Measurements from ENCODE around the gene BAIAP2. TPM values are rescaled to one million over a fixed set of nuclear protein-coding genes. Genes with fewer than 3 reads are reported as not detected.

The BAIAP2 gene
- total RNA-seq, 1 donor from 2014 or later: 14.4 TPM

GRCh38 chr17:81018044-81018802 is 16.7 kb upstream of the BAIAP2 start:
- no peak for DNase-seq (ENCODE audit: low spot score in 2 of 2)
- TF ChIP-seq CTCF (IDR thresholded peaks at IDR 0.05): no peak
- Histone ChIP-seq H3K4me3 (peak overlapping the region in 1 of 2 donors; percentile 37), H3K27ac (peak overlapping the region in 1 of 2 donors; percentile 14), H3K27me3 (no peaks in the 10 kb centered on the region), H3K36me3 (no peaks in the 10 kb centered on the region), H3K9me3 (no peaks in the 10 kb centered on the region), H3K4me1 (peaks cover 7 to 8% of the 10 kb centered on the region in 2 donors)
- intact Hi-C loops (cut with DNase I): no loop called here

GRCh38 chr17:81019563-81020442 is 15.1 kb upstream of the BAIAP2 start:
- DNase-seq (ENCODE audit: low spot score in 2 of 2): no peak

GRCh38 chr17:81020443-81020766 is 14.5 kb upstream of the BAIAP2 start:
- Histone ChIP-seq H3K9me3 (no peaks in the 10 kb centered on the region), H3K36me3 (no peaks in the 10 kb centered on the region), H3K27ac (no peak overlapping the region), H3K27me3 (no peaks in the 10 kb centered on the region), H3K4me3 (no peak overlapping the region), H3K4me1 (peaks cover 10 to 12% of the 10 kb centered on the region in 2 donors)
- DNase-seq (ENCODE audit: low spot score in 2 of 2): no peak
- intact Hi-C loops (cut with DNase I): no loop called here
- TF ChIP-seq CTCF (IDR thresholded peaks at IDR 0.05): no peak

More at GRCh38 chr17:81019563-81020442, 15.1 kb upstream of the BAIAP2 start:
- no peak overlapping the region for H3K4me3 ChIP-seq
- H3K27ac ChIP-seq: no peak overlapping the region
- no peaks in the 10 kb centered on the region for H3K9me3 ChIP-seq
- H3K4me1 ChIP-seq: peaks cover 7 to 8% of the 10 kb centered on the region in 2 donors
- intact Hi-C loops (cut with DNase I): no loop called here
- no peaks in the 10 kb centered on the region for H3K36me3 ChIP-seq
- no peaks in the 10 kb centered on the region for H3K27me3 ChIP-seq
- no peak for TF ChIP-seq CTCF (IDR thresholded peaks at IDR 0.05)

GRCh38 chr17:81020767-81021497 is 14.0 kb upstream of the BAIAP2 start:
- Histone ChIP-seq H3K9me3 (no peaks in the 10 kb centered on the region), H3K4me3 (no peak overlapping the region), H3K4me1 (peaks cover 11 to 12% of the 10 kb centered on the region in 2 donors), H3K27me3 (no peaks in the 10 kb centered on the region), H3K27ac (peak overlapping the region; percentile 5 to 42), H3K36me3 (no peaks in the 10 kb centered on the region)
- intact Hi-C loops (cut with DNase I): no loop called here
- no peak for DNase-seq (ENCODE audit: low spot score in 2 of 2)
- no peak for TF ChIP-seq CTCF (IDR thresholded peaks at IDR 0.05)

DNA sequence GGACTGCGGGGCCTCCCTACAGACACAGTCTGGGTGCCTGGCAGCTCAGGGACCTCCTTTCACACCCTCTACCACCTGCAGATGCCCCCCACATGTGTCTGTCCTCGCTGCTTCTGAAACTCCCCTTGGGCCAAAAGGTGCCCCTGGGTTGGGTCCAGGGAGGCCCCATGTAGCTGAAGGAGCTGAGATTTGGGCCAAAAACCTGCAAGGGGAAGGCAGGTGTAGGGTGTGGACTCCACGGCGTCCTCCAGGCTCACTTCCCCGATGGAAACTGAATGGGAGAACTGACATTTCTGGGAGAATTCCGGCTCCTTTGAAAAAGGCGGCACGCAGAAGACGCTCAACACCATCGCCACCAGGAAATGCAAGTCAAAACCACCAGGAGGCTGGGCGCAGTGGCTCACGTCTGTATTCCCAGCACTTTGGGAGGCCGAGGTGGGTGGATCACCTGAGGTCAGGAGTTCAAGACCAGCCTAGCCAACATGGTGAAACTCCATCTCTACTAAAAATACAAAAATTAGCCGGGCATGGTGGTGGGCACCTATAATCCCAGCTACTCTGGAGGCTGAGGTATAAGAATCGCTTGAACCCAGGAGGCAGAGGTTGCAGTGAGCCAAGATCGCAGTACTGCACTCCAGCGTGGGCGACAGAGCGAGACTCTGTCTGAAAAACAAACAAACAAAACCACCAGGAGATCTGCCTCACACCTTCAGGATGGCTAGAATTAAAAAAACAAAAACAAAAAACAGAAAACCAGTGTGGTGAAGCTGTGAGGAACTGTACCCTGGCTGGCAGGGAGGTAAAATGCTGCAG is 13.2 kb upstream of the BAIAP2 start:
- Histone ChIP-seq H3K27me3 (no peaks in the 10 kb centered on the region), H3K4me1 (peaks cover 12 to 16% of the 10 kb centered on the region in 2 donors), H3K4me3 (no peak overlapping the region), H3K9me3 (no peaks in the 10 kb centered on the region), H3K36me3 (no peaks in the 10 kb centered on the region), H3K27ac (no peak overlapping the region)
- intact Hi-C loops (cut with DNase I): no loop called here
- TF ChIP-seq CTCF (IDR thresholded peaks at IDR 0.05): no peak
- DNase-seq (ENCODE audit: low spot score in 2 of 2): no peak

All from ascending aorta (tissue), 2 donors.